GM23338 (cell line): ENCODE results near the gene CDH23. TPM values are rescaled to one million over a fixed set of nuclear protein-coding genes. Genes with fewer than 3 reads are reported as not detected.

Experiments used
- ATAC-seq: fragments of 200-7000 bp; cut with Tn5 transposase; 3 replicates; pipeline ENCODE4 v1.9.1; 2020
- DNase-seq: peaks from one replicate; pipeline ENCODE4 v3.0.0-alpha.2; 2015; ENCODE audit warnings: low spot score
- H2AFZ ChIP-seq: fragments of 200-600 bp; sonication (generic); 2 replicates; pipeline ENCODE4 v1.8.0; 2016; ENCODE audit warnings: antibody characterized with exemption, mild to moderate bottlenecking, moderate library complexity
- H3F3A ChIP-seq: fragments of 200-600 bp; sonication (generic); replicated peaks from 2 replicates; pipeline ENCODE4 v1.8.0; 2017; ENCODE audit warnings: antibody characterized with exemption, mixed run types, low read depth
- H3K27ac ChIP-seq: fragments of 200-600 bp; sonication (generic); 2 replicates; pipeline ENCODE4 v1.6.1; 2016; ENCODE audit warnings: low read depth
- H3K27me3 ChIP-seq: fragments of 200-600 bp; sonication (generic); 2 replicates; pipeline ENCODE4 v1.8.0; 2016; ENCODE audit warnings: mild to moderate bottlenecking, mixed run types, moderate library complexity; ENCODE audit not compliant: insufficient read depth
- H3K36me3 ChIP-seq: fragments of 200-600 bp; sonication (generic); 2 replicates; pipeline ENCODE4 v1.8.0; 2016; ENCODE audit warnings: mild to moderate bottlenecking; ENCODE audit not compliant: insufficient read depth
- H3K4me1 ChIP-seq: fragments of 200-600 bp; sonication (generic); 2 replicates; pipeline ENCODE4 v1.8.0; 2016; ENCODE audit warnings: mild to moderate bottlenecking, moderate library complexity; ENCODE audit not compliant: insufficient read depth
- H3K4me2 ChIP-seq: fragments of 200-600 bp; sonication (generic); 2 replicates; pipeline ENCODE4 v1.7.1; 2017; ENCODE audit warnings: mixed run types
- H3K4me3 ChIP-seq: fragments of 200-600 bp; sonication (generic); 2 replicates; pipeline ENCODE4 v1.6.1; 2016; ENCODE audit warnings: mixed run types
- H3K79me2 ChIP-seq: fragments of 200-600 bp; sonication (generic); replicated peaks from 2 replicates; pipeline ENCODE4 v1.8.0; 2017; ENCODE audit warnings: mild to moderate bottlenecking; ENCODE audit not compliant: insufficient read depth
- H3K9me2 ChIP-seq: fragments of 200-600 bp; sonication (generic); 2 replicates; pipeline ENCODE4 v1.8.0; 2017; ENCODE audit not compliant: insufficient read depth
- H4K20me1 ChIP-seq: fragments of 200-600 bp; sonication (generic); replicated peaks from 2 replicates; pipeline ENCODE4 v1.8.0; 2017; ENCODE audit warnings: mild to moderate bottlenecking; ENCODE audit not compliant: insufficient read depth
- H3K27ac Mint-ChIP-seq: 2 replicates; pipeline ENCODE4 v1.8.0; 2020; ENCODE audit warnings: inconsistent platforms, mild to moderate bottlenecking, moderate library complexity, mixed read lengths
- H3K27me3 Mint-ChIP-seq: 3 replicates; pipeline ENCODE4 v1.8.0; 2022; ENCODE audit warnings: low read depth, mild to moderate bottlenecking, moderate library complexity, mixed read lengths, inconsistent platforms; ENCODE audit not compliant: insufficient read depth, poor library complexity
- H3K36me3 Mint-ChIP-seq: 3 replicates; pipeline ENCODE4 v1.8.0; 2021; ENCODE audit warnings: low read depth, mild to moderate bottlenecking, inconsistent platforms, moderate library complexity, mixed read lengths
- H3K4me1 Mint-ChIP-seq: 3 replicates; pipeline ENCODE4 v1.8.0; 2020; ENCODE audit warnings: mild to moderate bottlenecking, inconsistent platforms, mixed read lengths
- H3K4me3 Mint-ChIP-seq: 3 replicates; pipeline ENCODE4 v1.8.0; 2021; ENCODE audit warnings: moderate library complexity, mild to moderate bottlenecking, inconsistent platforms, mixed read lengths
- H3K9me3 Mint-ChIP-seq: 3 replicates; pipeline ENCODE4 v1.8.0; 2020; ENCODE audit warnings: moderate library complexity, mild to moderate bottlenecking, inconsistent platforms, mixed read lengths
- CREB1 ChIP-seq: fragments of 250-450 bp; sonication (Bioruptor Pico); IDR thresholded peaks from 2 replicates; pipeline ENCODE4 v1.5.0; 2020; ENCODE audit warnings: low read depth, mild to moderate bottlenecking, moderate library complexity
- EZH2 ChIP-seq: fragments of 200-600 bp; sonication (generic); IDR thresholded peaks from one replicate; pipeline ENCODE4 v1.8.0; 2017; ENCODE audit warnings: antibody characterized with exemption, mild to moderate bottlenecking, low read depth; ENCODE audit not compliant: unreplicated experiment
- EZH2phosphoT487 ChIP-seq: fragments of 200-600 bp; sonication (generic); IDR thresholded peaks from one replicate; pipeline ENCODE4 v1.8.1; 2018; ENCODE audit warnings: antibody characterized with exemption; ENCODE audit not compliant: unreplicated experiment
- JUNB ChIP-seq: IDR thresholded peaks from one replicate; pipeline ENCODE4 v1.6.1; 2016; ENCODE audit warnings: antibody characterized with exemption; ENCODE audit not compliant: unreplicated experiment
- NANOG ChIP-seq: IDR thresholded peaks from 2 replicates; pipeline ENCODE4 v1.6.1; 2016; ENCODE audit warnings: antibody characterized with exemption, borderline replicate concordance
- POLR2AphosphoS5 ChIP-seq: IDR thresholded peaks from 2 replicates; pipeline ENCODE4 v1.6.1; 2016; ENCODE audit warnings: antibody characterized with exemption, low read depth
- REST ChIP-seq: IDR thresholded peaks from one replicate; pipeline ENCODE4 v1.6.1; 2018; ENCODE audit warnings: antibody characterized with exemption; ENCODE audit not compliant: unreplicated experiment
- STAT1 ChIP-seq: IDR thresholded peaks from one replicate; pipeline ENCODE4 v1.6.1; 2016; ENCODE audit warnings: antibody characterized with exemption; ENCODE audit not compliant: unreplicated experiment
- ZNF114 ChIP-seq: fragments of 250-450 bp; sonication (Bioruptor Pico); IDR thresholded peaks from 2 replicates; pipeline ENCODE4 v1.5.0; 2020; ENCODE audit warnings: mild to moderate bottlenecking, moderate library complexity
- ZNF331 ChIP-seq: fragments of 250-450 bp; sonication (Bioruptor Pico); IDR thresholded peaks from 2 replicates; pipeline ENCODE4 v1.5.0; 2020; ENCODE audit warnings: low read depth, mild to moderate bottlenecking, moderate library complexity
- polyA plus RNA-seq: library from polyadenylated mRNA; unstranded; fragments of >200 nt; fragmentation: Nextera tagmentation; extraction: Ambion mirVana; gene quantifications from 2 replicates; pipeline ENCODE4 v1.2.1, GENCODE V29; 2016
- total RNA-seq: library from RNA; depleted of rRNA; stranded (reverse); fragments of >200 nt; shearing (Covaris generic); gene quantifications from 2 replicates; pipeline ENCODE4 v1.2.3, GENCODE V29; 2014
- TF ChIP-seq, protein P1 (sequence below), 2 experiments: fragments of 200-600 bp in 1 of 2; sonication (generic) in 1 of 2; conservative IDR thresholded peaks; 2 replicates each; pipeline versions ENCODE4 v1.5.1 to v1.6.1; 2016 to 2017; ENCODE audit warnings: antibody characterized with exemption in 2 of 2, low read depth in 2 of 2, mild to moderate bottlenecking in 2 of 2, moderate library complexity in 1 of 2
- TF ChIP-seq, protein P2 (sequence below): fragments of 250-450 bp; sonication (Bioruptor Pico); IDR thresholded peaks from 2 replicates; pipeline ENCODE4 v1.5.0; 2020; ENCODE audit warnings: mild to moderate bottlenecking, moderate library complexity
- TF ChIP-seq, protein P3 (sequence below): IDR thresholded peaks from 2 replicates; pipeline ENCODE4 v1.6.1; 2016; ENCODE audit warnings: antibody characterized with exemption

The CDH23 gene
- total and polyA plus RNA-seq, 2 experiments from 2014 or later = 0.95 to 4.3 TPM

- Histone ChIP-seq H3K9me2 (no peaks in the 10 kb centered on the region), H3K4me3 (peak overlapping the region; percentile 27; the same call in 1 of the 2 replicates), H3K27ac (no peak overlapping the region), H3K27me3 (no peaks in the 10 kb centered on the region), H2AFZ (no peak overlapping the region), H3K79me2 (peaks cover 71% of the 10 kb centered on the region), H4K20me1 (peaks cover 41% of the 10 kb centered on the region), H3K4me1 (peaks cover 25% of the 10 kb centered on the region), H3K4me2 (peak overlapping the region; percentile 65), H3K36me3 (no peaks in the 10 kb centered on the region), H3F3A (no peaks in the 10 kb centered on the region)
- no peaks in the 10 kb centered on the region for H3K36me3 Mint-ChIP-seq
- H3K27ac Mint-ChIP-seq = peak overlapping the region; percentile 27; the same call in 1 of the 2 replicates
- ATAC-seq (no peak), DNase-seq (peak; percentile 27)
- H3K4me1 Mint-ChIP-seq = peaks cover 22% of the 10 kb centered on the region
- H3K27me3 Mint-ChIP-seq = peaks cover 5% of the 10 kb centered on the region
- H3K4me3 Mint-ChIP-seq = peak overlapping the region; percentile 40
- no peak for TF ChIP-seq STAT1
- TF ChIP-seq, protein P1, sequence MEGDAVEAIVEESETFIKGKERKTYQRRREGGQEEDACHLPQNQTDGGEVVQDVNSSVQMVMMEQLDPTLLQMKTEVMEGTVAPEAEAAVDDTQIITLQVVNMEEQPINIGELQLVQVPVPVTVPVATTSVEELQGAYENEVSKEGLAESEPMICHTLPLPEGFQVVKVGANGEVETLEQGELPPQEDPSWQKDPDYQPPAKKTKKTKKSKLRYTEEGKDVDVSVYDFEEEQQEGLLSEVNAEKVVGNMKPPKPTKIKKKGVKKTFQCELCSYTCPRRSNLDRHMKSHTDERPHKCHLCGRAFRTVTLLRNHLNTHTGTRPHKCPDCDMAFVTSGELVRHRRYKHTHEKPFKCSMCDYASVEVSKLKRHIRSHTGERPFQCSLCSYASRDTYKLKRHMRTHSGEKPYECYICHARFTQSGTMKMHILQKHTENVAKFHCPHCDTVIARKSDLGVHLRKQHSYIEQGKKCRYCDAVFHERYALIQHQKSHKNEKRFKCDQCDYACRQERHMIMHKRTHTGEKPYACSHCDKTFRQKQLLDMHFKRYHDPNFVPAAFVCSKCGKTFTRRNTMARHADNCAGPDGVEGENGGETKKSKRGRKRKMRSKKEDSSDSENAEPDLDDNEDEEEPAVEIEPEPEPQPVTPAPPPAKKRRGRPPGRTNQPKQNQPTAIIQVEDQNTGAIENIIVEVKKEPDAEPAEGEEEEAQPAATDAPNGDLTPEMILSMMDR (conservative IDR thresholded peaks at IDR 0.05; ENCODE audit: low read depth in 2 of 2) = no peak
- no peak for TF ChIP-seq ZNF331 (CRISPR knock-in tag)
- no peak for TF ChIP-seq POLR2AphosphoS5
- no peak for TF ChIP-seq ZNF114 (CRISPR knock-in tag)
- TF ChIP-seq, protein P2, sequence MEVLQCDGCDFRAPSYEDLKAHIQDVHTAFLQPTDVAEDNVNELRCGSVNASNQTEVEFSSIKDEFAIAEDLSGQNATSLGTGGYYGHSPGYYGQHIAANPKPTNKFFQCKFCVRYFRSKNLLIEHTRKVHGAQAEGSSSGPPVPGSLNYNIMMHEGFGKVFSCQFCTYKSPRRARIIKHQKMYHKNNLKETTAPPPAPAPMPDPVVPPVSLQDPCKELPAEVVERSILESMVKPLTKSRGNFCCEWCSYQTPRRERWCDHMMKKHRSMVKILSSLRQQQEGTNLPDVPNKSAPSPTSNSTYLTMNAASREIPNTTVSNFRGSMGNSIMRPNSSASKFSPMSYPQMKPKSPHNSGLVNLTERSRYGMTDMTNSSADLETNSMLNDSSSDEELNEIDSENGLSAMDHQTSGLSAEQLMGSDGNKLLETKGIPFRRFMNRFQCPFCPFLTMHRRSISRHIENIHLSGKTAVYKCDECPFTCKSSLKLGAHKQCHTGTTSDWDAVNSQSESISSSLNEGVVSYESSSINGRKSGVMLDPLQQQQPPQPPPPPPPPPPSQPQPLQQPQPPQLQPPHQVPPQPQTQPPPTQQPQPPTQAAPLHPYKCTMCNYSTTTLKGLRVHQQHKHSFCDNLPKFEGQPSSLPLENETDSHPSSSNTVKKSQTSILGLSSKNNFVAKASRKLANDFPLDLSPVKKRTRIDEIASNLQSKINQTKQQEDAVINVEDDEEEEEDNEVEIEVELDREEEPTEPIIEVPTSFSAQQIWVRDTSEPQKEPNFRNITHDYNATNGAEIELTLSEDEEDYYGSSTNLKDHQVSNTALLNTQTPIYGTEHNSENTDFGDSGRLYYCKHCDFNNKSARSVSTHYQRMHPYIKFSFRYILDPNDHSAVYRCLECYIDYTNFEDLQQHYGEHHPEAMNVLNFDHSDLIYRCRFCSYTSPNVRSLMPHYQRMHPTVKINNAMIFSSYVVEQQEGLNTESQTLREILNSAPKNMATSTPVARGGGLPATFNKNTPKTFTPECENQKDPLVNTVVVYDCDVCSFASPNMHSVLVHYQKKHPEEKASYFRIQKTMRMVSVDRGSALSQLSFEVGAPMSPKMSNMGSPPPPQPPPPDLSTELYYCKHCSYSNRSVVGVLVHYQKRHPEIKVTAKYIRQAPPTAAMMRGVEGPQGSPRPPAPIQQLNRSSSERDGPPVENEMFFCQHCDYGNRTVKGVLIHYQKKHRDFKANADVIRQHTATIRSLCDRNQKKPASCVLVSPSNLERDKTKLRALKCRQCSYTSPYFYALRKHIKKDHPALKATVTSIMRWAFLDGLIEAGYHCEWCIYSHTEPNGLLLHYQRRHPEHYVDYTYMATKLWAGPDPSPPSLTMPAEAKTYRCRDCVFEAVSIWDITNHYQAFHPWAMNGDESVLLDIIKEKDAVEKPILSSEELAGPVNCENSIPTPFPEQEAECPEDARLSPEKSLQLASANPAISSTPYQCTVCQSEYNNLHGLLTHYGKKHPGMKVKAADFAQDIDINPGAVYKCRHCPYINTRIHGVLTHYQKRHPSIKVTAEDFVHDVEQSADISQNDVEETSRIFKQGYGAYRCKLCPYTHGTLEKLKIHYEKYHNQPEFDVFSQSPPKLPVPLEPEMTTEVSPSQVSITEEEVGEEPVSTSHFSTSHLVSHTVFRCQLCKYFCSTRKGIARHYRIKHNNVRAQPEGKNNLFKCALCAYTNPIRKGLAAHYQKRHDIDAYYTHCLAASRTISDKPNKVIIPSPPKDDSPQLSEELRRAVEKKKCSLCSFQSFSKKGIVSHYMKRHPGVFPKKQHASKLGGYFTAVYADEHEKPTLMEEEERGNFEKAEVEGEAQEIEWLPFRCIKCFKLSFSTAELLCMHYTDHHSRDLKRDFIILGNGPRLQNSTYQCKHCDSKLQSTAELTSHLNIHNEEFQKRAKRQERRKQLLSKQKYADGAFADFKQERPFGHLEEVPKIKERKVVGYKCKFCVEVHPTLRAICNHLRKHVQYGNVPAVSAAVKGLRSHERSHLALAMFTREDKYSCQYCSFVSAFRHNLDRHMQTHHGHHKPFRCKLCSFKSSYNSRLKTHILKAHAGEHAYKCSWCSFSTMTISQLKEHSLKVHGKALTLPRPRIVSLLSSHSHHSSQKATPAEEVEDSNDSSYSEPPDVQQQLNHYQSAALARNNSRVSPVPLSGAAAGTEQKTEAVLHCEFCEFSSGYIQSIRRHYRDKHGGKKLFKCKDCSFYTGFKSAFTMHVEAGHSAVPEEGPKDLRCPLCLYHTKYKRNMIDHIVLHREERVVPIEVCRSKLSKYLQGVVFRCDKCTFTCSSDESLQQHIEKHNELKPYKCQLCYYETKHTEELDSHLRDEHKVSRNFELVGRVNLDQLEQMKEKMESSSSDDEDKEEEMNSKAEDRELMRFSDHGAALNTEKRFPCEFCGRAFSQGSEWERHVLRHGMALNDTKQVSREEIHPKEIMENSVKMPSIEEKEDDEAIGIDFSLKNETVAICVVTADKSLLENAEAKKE (CRISPR knock-in tag) = no peak
- no peak for TF ChIP-seq REST
- TF ChIP-seq NANOG = no peak
- TF ChIP-seq EZH2 = no peak
- TF ChIP-seq JUNB = no peak
- TF ChIP-seq, protein P3, sequence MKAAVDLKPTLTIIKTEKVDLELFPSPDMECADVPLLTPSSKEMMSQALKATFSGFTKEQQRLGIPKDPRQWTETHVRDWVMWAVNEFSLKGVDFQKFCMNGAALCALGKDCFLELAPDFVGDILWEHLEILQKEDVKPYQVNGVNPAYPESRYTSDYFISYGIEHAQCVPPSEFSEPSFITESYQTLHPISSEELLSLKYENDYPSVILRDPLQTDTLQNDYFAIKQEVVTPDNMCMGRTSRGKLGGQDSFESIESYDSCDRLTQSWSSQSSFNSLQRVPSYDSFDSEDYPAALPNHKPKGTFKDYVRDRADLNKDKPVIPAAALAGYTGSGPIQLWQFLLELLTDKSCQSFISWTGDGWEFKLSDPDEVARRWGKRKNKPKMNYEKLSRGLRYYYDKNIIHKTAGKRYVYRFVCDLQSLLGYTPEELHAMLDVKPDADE = no peak
- no peak for TF ChIP-seq CREB1
- TF ChIP-seq EZH2phosphoT487 = no peak
- no peaks in the 10 kb centered on the region for H3K9me3 Mint-ChIP-seq
These were observed 451.9 kb downstream of the CDH23 start for GRCh38 chr10:71848325-71849275.
